ENCODE data around the gene COL23A1.

- TF ChIP-seq EZH2 (IDR thresholded peaks at IDR 0.05) (no peak), POLR2AphosphoS5 (IDR thresholded peaks at IDR 0.05; ENCODE audit: borderline replicate concordance, low read depth, low read length) (no peak), FOXP2 (optimal IDR thresholded peaks at IDR 0.05; ENCODE audit: control extremely low read depth, extremely low read length, insufficient read depth) (no peak)
Observed at GRCh38 chr5:178514851-178515418, 75.3 kb downstream of the COL23A1 start.

Data from SK-N-MC (cell line).